HG02970 (cell line): ENCODE data around the gene FEZF1.

Source experiments
- ATAC-seq: cut with Tn5 transposase; IDR thresholded peaks from one replicate; pipeline ENCODE4 v1.9.1; 2021; ENCODE audit warnings: mild to moderate bottlenecking, moderate library complexity, moderate number of reproducible peaks; ENCODE audit not compliant: unreplicated experiment, low FRiP score

Gene FEZF1

DNA sequence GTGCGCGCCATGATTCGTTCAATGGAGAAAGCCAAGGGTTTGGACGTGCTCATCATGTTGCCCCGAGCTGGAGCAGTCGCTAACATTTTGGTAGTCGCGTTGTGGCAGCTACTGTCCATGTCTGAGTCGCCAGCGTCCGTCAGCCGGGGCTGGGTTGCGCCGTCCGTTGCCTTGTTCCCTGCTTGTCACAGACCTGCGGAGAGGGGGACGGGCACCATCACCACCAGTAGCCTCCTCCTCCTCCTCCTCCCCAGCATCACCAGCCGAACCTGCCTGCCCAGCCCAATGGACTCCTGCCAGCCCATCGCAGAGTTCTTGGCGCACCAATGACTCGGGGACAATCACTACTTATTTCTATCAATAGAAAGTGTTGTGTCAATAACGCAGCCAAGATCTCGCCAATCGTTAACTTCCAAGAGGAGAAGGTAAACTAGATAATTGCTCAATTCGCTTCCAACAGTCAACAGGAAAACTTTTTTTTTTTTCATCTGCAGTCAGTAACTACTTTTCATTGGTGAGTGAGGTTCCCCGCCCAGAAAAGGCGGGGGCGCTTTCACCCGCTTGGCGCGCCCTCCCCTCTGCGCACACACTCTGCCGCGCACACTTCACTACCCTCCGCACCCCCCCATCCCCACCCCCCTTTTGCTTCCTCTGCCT lies at the start of gene FEZF1:
Gene FEZF1 (minus strand): TSS at position 432 of the 657 bp plus-strand sequence. CDS start 313 bp downstream, at position 119.
- no peak for ATAC-seq

DNA sequence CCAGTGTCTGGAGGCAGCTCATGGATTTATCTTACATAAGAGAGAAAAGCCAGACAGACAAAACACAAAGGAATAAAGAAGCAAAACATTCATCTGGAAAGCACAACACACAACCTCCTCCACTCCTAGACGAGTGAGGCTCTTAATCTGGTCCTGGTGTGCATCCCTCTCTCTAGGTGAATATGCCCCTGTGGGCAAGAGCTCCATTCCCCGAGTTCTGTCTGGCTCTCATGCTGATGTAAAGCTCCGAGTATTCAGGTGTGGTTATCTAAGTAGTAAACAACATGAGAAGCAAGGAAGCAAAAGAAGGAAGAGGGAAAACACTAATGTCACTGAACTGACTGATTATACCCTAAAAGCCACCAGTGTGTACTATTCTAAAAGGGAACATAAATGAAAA lies 47.9 kb upstream of the FEZF1 start:
- no peak for ATAC-seq

DNA sequence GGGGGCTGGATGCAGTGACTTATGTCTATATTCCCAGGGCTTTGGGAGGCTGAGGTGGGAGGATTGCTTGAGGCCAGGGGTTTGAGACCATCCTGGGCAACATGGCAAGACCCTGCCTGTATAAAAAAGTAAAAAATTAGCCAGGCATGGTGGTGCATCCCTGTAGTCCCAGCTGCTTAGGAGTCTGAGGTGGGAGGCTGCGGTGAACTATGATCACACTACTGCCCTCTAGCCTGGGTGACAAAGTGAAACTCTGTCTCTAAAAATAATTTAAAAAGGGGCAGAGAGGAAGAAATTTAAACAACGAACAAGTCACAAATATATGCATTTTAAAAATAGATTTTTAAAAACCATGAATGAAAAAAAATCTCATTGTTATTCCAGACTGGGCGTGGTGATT lies 46.2 kb upstream of the FEZF1 start:
- no peak for ATAC-seq

DNA sequence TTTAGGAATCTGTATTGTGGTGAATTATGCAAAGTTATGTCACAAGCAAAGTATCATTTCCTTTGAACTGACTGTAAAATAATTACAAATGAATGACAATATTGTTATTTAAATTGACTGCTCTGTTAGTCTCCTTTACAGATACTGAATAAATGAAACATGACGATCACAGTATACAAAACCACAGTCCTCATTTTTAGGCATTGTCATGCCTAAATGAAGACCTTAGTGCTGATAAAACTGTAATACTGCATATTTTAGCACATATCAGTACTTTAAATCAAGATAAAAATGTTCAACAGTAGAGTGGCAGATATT lies 39.7 kb upstream of the FEZF1 start:
- no peak for ATAC-seq

DNA sequence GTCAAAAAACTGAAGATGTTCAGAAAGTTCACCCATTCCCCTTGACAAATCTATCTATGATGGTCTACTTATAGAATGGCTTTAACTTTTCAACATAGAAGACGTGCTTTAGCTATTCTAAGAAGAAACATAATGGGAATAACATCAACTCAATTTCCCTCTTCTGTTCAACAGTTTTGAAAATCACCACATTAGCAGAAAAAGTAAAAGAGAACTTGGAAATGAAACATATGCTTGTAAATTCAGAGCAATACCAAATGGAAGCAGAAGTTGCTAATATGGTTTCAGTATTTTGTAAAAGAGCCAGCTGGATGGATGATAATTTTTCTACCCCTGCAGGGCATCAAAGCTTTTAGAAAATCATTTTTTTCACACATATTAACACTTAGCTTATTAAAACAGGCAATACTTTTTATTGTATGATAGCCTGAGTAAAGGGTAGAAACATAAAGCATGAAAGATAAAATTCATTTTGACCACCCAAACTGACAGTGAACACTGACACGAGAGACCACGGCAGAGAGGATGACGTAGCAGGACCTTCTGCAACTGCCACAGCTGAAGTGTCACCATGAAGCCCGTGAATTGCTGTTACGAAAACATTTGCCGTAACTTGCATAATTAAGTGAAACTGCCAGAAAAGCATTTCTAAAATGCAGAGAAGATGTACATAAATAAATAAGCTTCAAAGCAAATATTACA lies 39.2 kb upstream of the FEZF1 start:
- ATAC-seq = no peak

DNA sequence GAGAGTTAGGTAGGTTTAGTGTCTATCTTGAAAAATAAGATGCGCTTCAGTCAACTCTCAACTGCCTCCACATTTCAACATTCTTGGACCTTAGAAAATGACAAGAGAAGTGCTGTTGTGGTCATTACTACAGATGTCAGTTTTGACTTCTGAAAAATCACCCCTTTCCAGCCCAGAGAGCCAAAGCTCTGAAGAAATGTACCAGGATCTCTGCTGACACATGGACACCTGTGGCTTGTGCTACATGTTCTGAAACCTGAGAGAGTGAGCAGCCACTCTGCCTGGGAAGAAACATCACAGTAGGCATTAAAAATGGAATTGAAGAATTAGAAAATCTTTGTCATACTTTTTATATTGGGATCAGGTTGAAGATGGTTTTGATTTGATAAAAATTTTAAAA lies 35.9 kb upstream of the FEZF1 start:
- ATAC-seq = no peak

DNA sequence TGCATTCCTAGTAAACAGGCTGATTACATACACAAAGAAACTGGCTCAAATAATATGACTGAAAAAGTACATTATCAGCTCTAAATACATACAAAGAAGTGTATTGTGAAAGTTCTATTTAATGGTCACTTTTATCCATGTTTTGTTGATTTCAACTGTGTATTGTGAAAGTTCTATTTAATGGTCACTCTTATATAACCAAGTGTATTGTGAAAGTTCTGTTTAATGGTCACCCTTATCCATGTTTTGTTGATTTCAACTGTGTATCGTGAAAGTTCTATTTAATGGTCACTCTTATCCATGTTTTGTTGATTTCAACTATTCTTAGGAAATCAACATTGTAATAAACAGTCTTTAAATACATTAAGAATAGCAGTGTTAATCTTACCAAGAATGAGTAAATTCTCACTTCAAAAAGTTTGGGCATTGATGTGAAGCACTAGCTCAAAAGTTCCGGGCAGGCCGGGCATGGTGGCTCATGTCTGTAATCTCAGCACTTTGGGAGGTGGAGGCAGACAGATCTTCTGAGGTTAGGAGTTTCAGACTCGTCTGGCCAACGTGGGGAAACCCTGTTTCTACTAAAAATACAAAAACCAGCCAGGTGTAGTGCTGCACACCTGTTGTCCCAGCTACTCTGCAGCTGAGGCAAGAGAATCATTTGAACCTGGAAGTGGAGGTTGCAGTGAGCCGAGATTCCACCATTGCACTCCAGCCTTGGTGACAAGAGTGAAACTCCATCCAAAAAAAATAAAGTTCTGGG lies 34.8 kb upstream of the FEZF1 start:
- ATAC-seq = no peak

DNA sequence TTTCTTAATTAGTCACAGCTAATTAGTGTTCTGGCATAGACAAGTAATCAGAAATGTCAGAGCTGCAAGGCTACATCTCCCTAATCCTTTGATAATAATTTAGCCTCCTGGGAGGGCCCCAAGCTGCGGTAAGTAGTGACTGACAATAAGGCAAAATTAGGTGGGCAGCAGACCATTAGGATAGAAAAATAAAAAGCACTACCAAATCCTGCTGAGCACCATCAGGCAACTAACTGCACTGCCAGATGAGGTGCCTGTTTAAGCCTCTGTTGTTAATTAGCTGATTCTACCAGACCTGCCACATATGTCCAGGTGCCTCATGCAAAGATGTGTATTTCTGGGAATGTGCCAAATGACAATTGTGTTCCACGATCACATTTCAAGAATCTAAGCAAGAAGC lies 32.5 kb upstream of the FEZF1 start:
- no peak for ATAC-seq

DNA sequence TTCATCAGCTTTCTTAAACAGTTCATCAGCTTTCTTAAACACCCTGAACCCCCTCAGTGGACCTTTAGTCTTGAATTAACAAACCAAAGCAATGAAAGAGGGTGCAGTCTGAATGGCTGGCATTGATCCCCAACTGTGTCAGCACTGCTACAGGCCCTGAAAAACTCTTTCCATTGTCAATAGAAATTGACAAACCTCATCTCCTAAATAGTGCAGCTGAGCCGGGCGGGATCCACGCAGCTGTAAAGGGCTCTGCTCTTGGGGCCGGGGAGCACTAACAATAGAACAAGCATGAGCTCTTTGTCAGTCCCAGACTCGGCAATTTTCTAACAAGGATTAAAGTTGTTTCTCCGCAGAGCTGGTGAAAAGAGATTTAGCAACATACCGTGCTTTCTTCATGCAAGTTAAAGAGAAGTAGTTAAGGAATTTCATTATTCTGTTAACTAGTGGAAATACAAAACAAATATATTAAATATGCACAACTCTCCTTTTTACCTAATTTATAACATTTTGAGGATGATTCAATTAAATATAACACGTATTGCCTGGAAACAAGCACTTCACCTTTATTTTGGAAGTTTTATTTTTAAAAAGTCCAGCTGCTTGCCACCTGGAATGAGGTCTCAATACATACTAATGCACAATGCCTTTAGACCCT lies 24.7 kb upstream of the FEZF1 start:
- no peak for ATAC-seq

DNA sequence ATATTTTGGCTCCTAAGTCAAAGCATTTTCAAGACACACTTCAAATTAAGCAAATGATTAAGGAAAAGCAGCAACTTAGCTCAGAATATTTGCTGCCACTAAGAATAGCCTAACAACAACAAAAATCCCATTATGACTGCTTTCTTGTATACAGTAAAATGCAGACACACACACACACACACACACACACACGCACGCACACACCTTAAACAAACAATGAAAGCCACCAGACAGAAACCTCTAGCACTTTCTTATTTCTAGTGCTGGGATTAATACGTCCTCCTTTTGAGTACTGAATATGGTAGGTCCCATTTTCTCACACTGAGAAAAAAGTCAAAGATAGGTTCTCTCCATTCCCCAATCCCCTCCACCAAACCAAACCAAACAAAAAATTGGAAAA lies 23.4 kb upstream of the FEZF1 start:
- no peak for ATAC-seq

DNA sequence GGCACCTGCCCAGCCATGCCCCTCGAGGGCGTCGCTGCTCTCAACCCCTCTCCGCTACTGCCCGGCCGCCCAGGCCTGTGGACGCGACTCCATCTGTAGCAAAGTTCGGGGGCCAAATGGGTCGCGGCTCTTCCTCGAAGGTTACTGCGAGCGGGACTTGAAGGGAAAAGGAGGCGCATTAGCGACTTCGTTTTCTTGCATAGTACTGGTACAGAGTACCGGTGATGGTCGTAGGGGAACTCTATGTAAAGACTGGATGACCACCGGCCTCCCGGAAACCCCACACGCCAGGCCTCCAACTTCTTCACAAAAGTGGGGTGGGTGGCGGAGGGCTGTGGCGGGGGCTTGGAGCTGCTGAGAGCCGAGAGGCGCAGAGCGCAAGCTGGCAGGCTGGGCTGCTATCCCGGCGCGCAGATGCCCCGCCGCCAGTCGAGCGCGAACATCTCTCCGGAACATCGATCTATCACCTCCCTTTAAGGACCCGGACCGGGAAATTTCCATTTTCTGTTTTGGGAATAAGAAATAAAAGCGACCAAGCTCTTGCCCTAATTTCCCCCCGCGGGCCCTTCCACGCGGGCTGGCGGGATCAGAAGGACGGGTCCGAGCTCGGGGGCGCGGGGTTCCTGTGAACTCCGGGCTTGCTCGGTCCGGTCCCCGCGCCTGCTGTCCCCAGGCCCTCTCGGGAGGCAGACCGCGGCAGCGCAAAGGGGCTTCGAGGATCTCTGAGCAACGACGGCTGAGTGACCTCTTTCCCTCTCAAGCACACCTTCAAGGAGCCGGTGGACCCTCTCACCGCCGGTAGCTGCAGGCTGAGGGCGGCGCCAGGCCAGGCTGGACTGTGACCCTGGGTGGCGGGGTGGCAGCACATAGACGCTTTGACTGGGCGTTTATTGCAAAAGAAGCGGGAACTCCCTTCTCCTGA lies 12.2 kb upstream of the FEZF1 start:
- ATAC-seq = no peak

DNA sequence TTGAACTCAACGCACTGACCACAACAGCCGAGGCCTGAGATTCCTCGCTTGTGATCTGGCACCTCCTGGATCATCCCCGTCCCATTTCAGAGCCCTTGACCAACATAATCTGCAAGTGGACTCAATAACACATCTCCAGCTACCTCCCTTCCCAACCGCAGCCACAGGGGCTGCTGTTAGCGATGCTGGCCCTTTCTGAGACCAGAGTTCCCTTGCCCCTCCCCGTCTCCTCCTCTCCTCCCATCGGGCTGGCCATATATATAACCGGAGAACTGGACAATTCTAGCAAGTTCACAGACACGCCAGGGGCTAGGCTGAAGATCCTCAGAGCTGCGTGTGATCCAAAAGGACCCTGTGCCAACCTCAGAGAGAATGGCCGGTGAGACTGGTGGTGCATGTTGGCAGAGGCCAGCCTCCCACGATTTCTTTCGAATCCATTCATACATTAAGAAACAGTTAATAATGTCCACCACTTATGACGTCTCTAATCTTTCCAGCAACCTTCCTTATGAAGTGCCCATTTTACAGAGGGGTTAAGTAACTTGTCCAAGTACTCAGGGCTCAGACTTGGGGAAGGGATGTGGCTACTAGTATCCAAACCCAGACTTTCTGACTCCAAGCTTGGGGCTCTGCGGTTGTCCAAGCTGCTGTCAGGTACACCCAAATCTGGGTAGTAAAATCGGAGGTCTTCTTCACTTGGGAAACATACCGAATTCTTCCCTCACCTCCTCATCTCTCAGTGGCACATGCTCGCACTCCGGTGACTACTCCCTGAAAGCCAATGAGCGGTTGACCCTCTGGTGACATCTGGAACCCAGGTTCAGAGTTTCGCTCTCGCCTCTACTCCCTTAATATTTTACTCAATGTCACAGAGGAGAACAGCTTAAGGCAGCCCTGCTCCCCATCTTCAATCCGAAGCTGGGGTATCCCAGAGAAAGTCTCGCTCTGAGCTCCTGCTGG lies 11.2 kb upstream of the FEZF1 start:
- ATAC-seq = no peak

DNA sequence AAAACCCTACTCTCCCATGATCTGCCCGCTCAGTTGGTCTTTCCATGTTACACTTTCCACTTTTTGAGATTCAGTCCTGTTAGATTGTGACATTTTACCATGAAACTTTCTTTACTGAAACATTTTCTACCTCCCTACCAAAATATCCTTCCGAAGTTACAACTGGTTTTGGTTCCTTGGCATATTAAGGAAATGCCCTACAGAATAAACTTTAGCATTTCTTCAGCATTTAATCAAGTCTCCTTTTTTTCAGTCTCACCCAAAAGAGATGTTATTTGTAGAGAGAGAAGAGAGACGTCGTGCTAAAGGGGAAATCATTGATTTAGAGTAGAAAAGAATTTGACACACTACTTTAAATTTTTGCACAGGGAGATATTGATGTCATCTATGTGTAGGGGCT lies 9.7 kb upstream of the FEZF1 start:
- ATAC-seq = no peak

DNA sequence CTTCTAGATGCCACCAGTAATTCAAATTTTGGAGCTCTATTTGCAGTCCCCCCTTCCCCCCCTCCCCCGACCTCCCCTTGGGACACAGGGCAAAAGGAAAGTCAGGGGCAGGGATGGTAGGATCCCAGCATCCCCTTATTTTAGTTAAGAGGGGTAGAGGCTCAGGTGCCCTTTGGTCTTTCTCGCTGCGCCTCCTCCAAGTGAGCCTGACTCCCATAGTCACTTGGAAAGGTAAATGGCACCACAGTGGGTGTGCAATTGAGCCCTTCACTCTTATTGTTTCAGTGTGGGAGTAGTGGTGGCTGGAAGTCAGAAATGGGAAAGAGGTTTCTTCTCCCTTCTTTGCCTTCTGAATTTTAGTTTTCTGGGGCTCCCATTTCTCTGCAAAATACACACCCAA lies 8.2 kb upstream of the FEZF1 start:
- ATAC-seq = no peak

DNA sequence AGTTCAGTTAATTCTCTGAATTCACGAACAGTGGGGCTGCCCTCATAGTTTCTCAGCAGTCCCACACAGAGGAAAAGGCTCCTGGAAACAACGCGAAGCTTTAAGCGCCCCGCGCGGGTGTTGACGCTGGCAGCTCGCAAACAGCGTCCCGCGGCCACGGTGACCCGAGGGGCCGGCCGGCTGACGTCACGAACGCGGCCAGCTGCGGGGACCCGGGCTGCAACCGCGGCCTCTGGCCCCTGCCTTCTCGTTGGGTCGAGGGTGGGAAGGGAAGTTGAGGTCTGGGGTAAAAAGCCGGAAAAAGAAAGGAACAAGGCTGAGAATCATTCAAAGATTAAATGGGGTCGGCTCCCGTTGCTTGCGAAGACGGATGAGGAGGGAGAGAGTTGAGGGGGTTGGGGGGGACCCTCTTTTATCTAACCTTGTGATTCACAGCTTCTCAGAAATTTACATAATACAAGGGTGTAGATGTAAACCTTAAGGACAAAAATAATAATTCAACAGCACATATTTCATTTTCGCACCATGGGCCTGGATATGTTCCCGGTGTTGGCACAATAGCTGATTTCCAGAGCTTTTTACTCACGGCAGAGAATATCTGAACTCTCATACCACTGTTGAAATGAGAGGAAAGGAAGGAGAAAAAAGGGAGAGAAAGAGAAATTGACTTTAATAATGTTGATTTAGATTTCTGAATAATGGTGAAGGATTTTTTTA lies 7.3 kb upstream of the FEZF1 start:
- no peak for ATAC-seq

DNA sequence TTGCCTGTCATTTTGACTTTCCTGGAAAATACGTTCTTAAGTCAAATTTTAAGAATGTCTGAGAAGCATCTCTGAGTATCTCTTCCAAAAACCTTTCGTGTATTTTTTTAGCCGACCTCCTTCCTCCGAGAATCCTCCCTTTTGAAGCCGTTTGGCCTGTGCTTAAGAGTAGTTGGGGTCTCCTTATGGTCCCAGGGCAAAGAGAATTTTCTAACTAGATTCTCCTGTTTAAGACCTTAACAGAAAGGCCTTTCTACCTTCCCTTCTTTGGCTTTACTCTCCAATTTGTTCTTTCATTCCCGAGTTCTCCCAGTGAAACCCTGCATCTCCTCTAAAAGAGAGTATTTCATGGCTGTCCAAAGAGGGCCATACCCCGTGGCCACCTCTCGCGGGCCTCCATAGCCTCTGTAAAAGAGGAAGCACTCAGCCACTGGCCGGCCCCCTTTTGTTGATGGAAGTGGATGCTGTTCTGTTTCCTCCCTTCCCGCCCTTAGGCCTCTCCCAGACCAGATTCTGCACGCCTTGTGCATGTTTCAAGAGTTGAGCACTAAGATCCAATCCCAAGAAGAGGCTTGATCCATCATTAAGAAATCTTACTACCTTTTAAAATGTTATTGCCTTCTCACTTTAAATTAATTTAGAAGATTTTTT lies 6.6 kb upstream of the FEZF1 start:
- ATAC-seq = no peak

DNA sequence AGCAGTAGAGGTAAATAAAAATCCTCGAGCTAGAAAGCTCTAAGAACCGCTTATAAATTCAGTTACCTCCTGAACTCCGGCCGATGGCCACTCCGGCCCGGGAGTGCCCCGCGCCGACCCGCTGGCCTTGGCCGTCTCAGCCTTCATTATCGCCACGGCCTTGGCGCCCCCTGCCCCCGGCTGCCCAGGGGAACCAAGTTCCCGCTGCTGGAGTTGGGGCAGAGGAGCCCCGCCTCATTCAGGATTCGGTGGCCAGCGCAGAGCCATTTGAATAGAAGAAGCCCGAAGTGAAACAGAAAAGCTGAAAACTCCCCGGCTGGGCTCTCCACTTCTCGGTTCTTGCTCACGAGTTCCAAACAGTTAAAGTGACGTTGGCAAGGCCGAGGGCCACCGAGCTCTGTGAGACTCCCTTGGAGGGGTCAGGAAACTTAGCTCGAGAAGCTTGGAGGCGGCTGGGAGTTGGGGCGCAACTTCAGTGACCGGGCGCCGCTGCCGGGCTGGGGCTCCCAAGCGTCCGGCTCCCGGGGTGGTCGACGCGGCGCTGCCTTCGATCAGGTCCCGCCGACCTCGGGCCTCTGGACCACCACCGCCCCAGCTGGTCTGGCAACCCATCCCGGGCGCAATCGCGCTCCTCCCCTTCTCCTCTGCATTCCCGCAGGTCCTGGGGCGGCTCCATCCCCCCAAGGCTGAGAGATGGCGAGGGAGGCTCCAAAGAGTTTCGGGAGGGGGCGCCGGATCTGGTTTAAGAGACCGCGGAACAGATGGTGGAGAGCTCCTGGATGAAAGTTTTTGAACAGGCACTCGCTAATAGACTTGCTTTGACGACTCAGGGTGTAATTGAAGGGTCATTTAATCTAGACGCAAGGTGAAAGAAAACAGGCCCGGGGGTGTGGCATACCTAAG lies 5.8 kb upstream of the FEZF1 start:
- ATAC-seq = no peak
